Natural killer cell (primary cell): ENCODE data around the gene NEUROD2. TPM values are rescaled to one million over a fixed set of nuclear protein-coding genes. Genes with fewer than 3 reads are reported as not detected.

Experiments
- ATAC-seq, 3 donors: fragments of 150-1000 bp in 2 of 3; fragments of 200-7000 bp in 1 of 3; cut with Tn5 transposase; 1 replicate in 1 of 3; 2 replicates in 2 of 3; pipeline ENCODE4 v1.10.0; 2021; ENCODE audit warnings: mild to moderate bottlenecking in 2 of 3, moderate library complexity in 2 of 3
- DNase-seq, 2 donors: peaks; one replicate each; pipeline versions ENCODE4 v3.0.0 to v3.0.0-alpha.2; 2013 to 2021; ENCODE audit warnings: mixed read lengths in 1 of 2
- H3K27ac ChIP-seq: one replicate; pipeline ENCODE4 v1.5.1; 2013; ENCODE audit warnings: mild to moderate bottlenecking, low read length
- H3K27me3 ChIP-seq: one replicate; pipeline ENCODE4 v1.6.1; 2013; ENCODE audit warnings: low read length; ENCODE audit not compliant: control insufficient read depth, insufficient read depth
- H3K36me3 ChIP-seq: one replicate; pipeline ENCODE4 v1.6.1; 2013; ENCODE audit warnings: low read length; ENCODE audit not compliant: control insufficient read depth, insufficient read depth
- H3K4me1 ChIP-seq: one replicate; pipeline ENCODE4 v1.6.1; 2013; ENCODE audit warnings: low read length; ENCODE audit not compliant: control insufficient read depth, insufficient read depth
- H3K4me3 ChIP-seq: one replicate; pipeline ENCODE4 v1.5.1; 2013; ENCODE audit warnings: low read length
- H3K9me3 ChIP-seq: one replicate; pipeline ENCODE4 v1.6.1; 2013; ENCODE audit warnings: low read length; ENCODE audit not compliant: control insufficient read depth, insufficient read depth
- H3K27ac Mint-ChIP-seq, 2 donors: one replicate each; pipeline ENCODE4 v1.8.0; 2022; ENCODE audit warnings: mild to moderate bottlenecking in 2 of 2, mixed read lengths in 2 of 2, moderate library complexity in 1 of 2
- H3K27me3 Mint-ChIP-seq, 2 donors: one replicate each; pipeline ENCODE4 v1.8.0; 2022; ENCODE audit warnings: low read depth in 2 of 2, mixed read lengths in 2 of 2
- H3K36me3 Mint-ChIP-seq: one replicate; pipeline ENCODE4 v1.8.0; 2022; ENCODE audit warnings: mixed read lengths
- H3K4me1 Mint-ChIP-seq, 2 donors: one replicate each; pipeline ENCODE4 v1.8.0; 2022; ENCODE audit warnings: mixed read lengths in 2 of 2
- H3K4me3 Mint-ChIP-seq: one replicate; pipeline ENCODE4 v1.8.0; 2022; ENCODE audit warnings: mild to moderate bottlenecking, moderate library complexity, mixed read lengths
- H3K9me3 Mint-ChIP-seq, 2 donors: one replicate each; pipeline ENCODE4 v1.8.0; 2022; ENCODE audit warnings: mixed read lengths in 2 of 2
- WGBS: methylation state at CpG from one replicate; pipeline ENCODE4 v1.1.7; 2013; ENCODE audit warnings: missing lambda C conversion rate; ENCODE audit not compliant: insufficient coverage; 5-methylcytosine and 5-hydroxymethylcytosine counted together
- intact Hi-C: fragments of 100-400 bp; cut with micrococcal nuclease; formaldehyde crosslinking; loops from one replicate; pipeline ENCODE4 v1.14.2; 2022
- total RNA-seq, 4 donors: library from RNA; stranded (reverse); fragments of 120-200 nt in 1 of 4; gene quantifications; one replicate each; pipeline versions ENCODE4 v1.2.3 to v1.2.4, GENCODE V29; 2013 to 2022
- TF ChIP-seq, protein P1 (sequence below): fragments of 200-600 bp; IDR thresholded peaks from one replicate; pipeline ENCODE4 v1.8.0; 2022; ENCODE audit warnings: antibody characterized with exemption

The NEUROD2 gene
- total RNA-seq, 3 donors from 2014 or later (not counting 1 experiment from before 2014, with no cell fraction given), result not detected

DNA sequence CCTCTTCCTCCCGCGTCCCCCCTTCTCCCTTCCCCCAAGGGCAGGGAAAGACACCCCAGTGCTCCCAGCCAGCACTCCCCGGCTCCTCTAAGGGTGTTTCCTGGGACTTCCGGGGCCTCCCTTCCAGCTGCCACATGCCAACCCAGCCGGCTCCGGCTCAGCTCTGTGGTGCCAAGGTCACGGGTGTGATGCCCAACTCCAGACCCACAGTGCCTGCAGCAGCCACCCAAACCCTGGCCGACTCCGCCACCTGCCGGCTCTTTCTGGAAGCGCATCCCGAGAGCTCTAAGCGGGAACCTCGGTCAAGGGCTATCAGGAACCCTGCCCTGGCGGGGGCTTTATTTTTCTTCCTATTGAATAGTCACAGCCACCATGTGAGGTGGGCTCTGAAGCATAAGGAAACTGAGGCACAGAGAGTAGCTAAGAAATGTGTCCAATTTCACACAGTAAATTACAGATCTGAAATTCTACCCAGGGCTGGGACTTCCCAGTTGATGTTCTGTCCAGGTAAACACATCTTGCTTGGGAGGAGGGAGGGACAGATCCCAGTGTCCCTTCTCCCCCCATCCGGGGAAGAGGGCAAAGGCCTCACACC lies 15.7 kb upstream of the NEUROD2 start:
- ATAC-seq (peak; percentile 69 to 78 (median 78)), DNase-seq (peak; percentile 87 to 90)
- WGBS, result 6% methylated on average over 16 of the region's 16 CpGs
- no peaks in the 10 kb centered on the region for H3K9me3 Mint-ChIP-seq
- no peak overlapping the region for H3K4me3 Mint-ChIP-seq
- H3K27me3 Mint-ChIP-seq, result peaks cover 10 to 26% of the 10 kb centered on the region in 2 donors
- no peak overlapping the region for H3K4me3 ChIP-seq
- no peaks in the 10 kb centered on the region for H3K36me3 Mint-ChIP-seq
- H3K27me3 ChIP-seq, result peaks cover 13% of the 10 kb centered on the region
- H3K9me3 ChIP-seq, result no peaks in the 10 kb centered on the region
- no peaks in the 10 kb centered on the region for H3K36me3 ChIP-seq
- H3K27ac Mint-ChIP-seq, result no peak overlapping the region
- peaks cover 31% of the 10 kb centered on the region for H3K4me1 ChIP-seq
- TF ChIP-seq, protein P1, sequence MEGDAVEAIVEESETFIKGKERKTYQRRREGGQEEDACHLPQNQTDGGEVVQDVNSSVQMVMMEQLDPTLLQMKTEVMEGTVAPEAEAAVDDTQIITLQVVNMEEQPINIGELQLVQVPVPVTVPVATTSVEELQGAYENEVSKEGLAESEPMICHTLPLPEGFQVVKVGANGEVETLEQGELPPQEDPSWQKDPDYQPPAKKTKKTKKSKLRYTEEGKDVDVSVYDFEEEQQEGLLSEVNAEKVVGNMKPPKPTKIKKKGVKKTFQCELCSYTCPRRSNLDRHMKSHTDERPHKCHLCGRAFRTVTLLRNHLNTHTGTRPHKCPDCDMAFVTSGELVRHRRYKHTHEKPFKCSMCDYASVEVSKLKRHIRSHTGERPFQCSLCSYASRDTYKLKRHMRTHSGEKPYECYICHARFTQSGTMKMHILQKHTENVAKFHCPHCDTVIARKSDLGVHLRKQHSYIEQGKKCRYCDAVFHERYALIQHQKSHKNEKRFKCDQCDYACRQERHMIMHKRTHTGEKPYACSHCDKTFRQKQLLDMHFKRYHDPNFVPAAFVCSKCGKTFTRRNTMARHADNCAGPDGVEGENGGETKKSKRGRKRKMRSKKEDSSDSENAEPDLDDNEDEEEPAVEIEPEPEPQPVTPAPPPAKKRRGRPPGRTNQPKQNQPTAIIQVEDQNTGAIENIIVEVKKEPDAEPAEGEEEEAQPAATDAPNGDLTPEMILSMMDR, result peak; percentile 95
- H3K27ac ChIP-seq, result no peak overlapping the region
- intact Hi-C loops, result loop anchor here (1.0 to 5.0 kb wide), 4 partner anchors 13 to 357 kb away; partner anchors contain the start of genes PNMT, PSMD3, STARD3 and TCAP
- H3K4me1 Mint-ChIP-seq, result peaks cover 18 to 35% of the 10 kb centered on the region in 2 donors

DNA sequence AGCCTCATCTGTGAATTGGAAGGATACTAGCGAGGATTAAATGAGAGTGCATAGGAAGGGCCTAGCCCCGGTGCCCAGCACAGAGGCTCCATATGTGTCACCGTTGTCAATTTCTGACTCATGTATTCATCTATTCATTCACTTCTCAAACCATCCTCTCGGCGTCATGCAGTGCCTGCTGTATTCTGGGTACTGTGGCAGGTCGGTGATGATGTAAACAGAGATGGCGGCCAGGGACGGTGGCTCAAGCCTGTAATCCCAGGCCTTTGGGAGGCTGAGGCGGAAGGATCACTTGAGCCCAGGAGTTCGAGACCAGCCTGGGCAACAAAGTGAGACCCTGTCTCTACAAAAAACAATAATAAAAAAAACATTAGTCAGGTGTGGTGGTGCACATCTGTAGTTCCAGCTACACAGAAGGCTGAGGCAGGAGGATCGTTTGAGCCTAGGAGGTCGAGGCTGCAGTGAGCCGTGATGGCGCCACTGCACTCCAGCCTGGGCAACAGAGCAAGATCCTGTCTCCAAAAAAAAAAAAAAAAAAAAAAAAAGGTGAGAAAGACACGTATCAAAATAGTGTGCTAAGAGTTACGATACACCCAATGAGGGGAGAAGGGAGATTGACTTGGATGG lies 14.8 kb upstream of the NEUROD2 start:
- H3K36me3 Mint-ChIP-seq, result no peaks in the 10 kb centered on the region
- peaks cover 23 to 39% of the 10 kb centered on the region in 2 donors for H3K4me1 Mint-ChIP-seq
- H3K27ac Mint-ChIP-seq, result peak overlapping the region in 1 of 2 donors; percentile 36
- intact Hi-C loops, result loop anchor here (1.0 to 5.0 kb wide), 7 partner anchors 14 to 405 kb away; partner anchors contain the start of genes IKZF3, PNMT, PSMD3 and STARD3
- TF ChIP-seq, protein P1, result no peak
- no peak overlapping the region for H3K4me3 ChIP-seq
- peaks cover 10 to 23% of the 10 kb centered on the region in 2 donors for H3K27me3 Mint-ChIP-seq
- peaks cover 8% of the 10 kb centered on the region for H3K27me3 ChIP-seq
- H3K9me3 ChIP-seq, result no peaks in the 10 kb centered on the region
- peak in 2 of 3 donors; percentile 10 to 16 for ATAC-seq
- DNase-seq, result peak in 1 of 2 donors; percentile 64
- H3K36me3 ChIP-seq, result no peaks in the 10 kb centered on the region
- WGBS, result 48% methylated on average over 16 of the region's 16 CpGs
- no peaks in the 10 kb centered on the region for H3K9me3 Mint-ChIP-seq
- peak overlapping the region; percentile 57 for H3K4me3 Mint-ChIP-seq
- H3K27ac ChIP-seq, result peak overlapping the region; percentile 5
- peaks cover 36% of the 10 kb centered on the region for H3K4me1 ChIP-seq

DNA sequence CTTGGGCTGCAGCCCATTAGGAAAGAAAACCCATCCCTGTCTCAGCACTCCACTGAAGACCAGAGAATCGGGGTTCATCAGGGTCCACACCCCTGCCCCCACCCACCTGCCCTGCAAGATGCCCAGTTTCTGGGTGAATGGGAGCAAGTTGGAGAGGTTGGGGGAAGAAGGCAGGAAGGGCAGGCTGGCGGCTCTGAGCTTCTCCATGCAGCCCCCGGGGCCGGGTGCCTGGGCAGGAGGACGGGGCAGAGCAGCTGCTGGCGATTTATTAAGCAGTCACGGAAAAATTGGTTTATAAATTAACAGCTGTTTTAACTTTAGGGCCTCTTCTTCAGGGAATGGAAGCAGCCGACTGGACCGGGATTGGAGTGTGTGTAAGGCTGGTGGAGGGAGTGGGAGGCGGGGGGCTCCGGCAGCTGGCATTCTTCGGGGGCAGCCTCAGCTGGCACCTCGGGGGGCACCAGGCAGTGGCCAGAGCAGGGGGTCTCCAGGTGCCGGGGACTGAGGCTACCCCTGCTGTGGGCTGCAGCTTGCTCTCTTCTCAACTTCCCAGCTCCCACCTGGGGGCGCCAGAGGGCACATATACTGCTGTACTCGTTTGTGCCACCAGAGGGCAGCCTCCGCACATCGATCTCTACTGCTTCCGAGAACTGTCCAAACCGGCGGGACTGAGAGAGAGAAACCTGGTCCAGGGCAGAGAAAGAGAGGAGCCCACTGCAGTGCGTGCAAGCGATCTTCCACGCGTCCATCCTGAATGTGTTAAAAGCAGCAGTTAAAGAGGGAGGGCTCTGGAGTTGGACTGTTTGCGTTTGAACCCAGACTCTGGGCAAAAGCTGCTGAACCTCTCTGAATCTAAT lies 14.0 kb upstream of the NEUROD2 start:
- ATAC-seq, result peak; percentile 86 to 97 (median 87)
- intact Hi-C loops, result loop anchor here (1.0 to 5.0 kb wide), 6 partner anchors 15 to 406 kb away; partner anchors contain the start of genes IKZF3, PNMT, STARD3 and TCAP
- no peaks in the 10 kb centered on the region for H3K36me3 Mint-ChIP-seq

More for the DNA sequence above, 14.0 kb upstream of the NEUROD2 start:
- Mint-ChIP-seq H3K9me3 (no peaks in the 10 kb centered on the region), H3K27me3 (peaks cover 10 to 21% of the 10 kb centered on the region in 2 donors), H3K27ac (peak overlapping the region in 1 of 2 donors; percentile 36), H3K4me1 (peaks cover 23 to 38% of the 10 kb centered on the region in 2 donors), H3K4me3 (peak overlapping the region; percentile 57)
- H3K4me3 ChIP-seq, result no peak overlapping the region
- 14% methylated on average over 25 of the region's 26 CpGs for WGBS
- TF ChIP-seq, protein P1, result peak; percentile 100
- peaks cover 38% of the 10 kb centered on the region for H3K4me1 ChIP-seq
- H3K36me3 ChIP-seq, result no peaks in the 10 kb centered on the region
- peak overlapping the region; percentile 5 for H3K27ac ChIP-seq
- DNase-seq, result peak; percentile 92 to 93
- no peaks in the 10 kb centered on the region for H3K9me3 ChIP-seq
- H3K27me3 ChIP-seq, result peaks cover 9% of the 10 kb centered on the region
